Hippocampal formation (tissue), 2 donors: ENCODE results near the gene RAP1GAP.
"Not testable (repeated sequence)": the region's sequence is repeated elsewhere in the genome, so short reads cannot be mapped to it uniquely, and the experiment has no call there.

ENCODE experiments used
- DNase-seq, 2 donors: peaks; one replicate each; lab custom pipeline; 2025; lab: John Stamatoyannopoulos, UW

RAP1GAP gene

GRCh38 chr1:21677168-21677567 lies 8.0 kb upstream of the RAP1GAP start:
- DNase-seq = no peak

DNA sequence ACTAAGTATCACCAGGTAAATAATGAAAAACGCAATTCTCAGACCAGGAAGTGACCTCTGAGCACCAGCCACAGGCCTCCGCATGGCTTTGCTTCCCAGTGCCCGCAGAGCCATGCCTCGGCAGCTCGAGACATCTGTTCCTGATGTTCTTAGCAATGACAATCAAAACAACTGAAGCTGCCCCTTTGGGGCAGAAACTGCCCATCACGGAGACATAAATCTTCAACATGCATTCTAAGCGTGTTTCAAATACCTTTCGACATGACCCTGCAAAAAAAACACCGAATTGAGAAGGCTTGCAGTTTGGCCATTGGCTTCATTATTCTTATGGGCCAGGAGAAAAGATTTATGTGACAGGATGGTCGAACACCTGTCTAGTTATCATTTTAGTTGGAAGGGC lies 5.8 kb upstream of the RAP1GAP start:
- no peak for DNase-seq

GRCh38 chr1:21673853-21674252 lies 4.7 kb upstream of the RAP1GAP start:
- not testable (repeated sequence) for DNase-seq

DNA sequence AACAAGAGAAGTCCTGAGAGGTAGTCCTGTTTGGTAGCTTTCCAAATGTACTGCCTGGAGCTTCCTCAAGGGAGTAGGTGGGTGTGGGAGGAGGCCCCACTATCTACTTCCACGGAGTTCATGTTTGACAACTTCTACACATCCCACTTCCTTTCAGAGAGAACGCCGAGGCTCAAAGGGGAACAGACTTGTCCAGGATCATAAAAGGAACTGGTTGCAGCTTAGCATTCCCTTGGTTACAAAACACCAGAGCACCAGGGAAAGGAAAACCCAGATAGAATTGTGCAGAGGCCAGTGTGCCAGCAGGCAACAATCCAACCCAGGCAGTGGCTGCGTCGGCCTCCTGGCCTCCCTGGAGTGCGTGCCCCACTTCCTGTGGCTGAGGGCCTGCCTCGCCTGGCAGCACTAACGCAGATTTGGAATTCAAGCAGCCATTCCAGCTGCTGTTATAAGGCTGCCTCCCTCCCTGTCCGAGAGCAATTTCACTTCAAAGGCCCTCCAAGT lies 4.2 kb upstream of the RAP1GAP start:
- peak in 1 of 2 donors; percentile 37 for DNase-seq

- DNase-seq = no peak
Observed at GRCh38 chr1:21672478-21673276, 3.5 kb upstream of the RAP1GAP start.

- no peak for DNase-seq
Observed at GRCh38 chr1:21671915-21672314, 2.8 kb upstream of the RAP1GAP start.

DNA sequence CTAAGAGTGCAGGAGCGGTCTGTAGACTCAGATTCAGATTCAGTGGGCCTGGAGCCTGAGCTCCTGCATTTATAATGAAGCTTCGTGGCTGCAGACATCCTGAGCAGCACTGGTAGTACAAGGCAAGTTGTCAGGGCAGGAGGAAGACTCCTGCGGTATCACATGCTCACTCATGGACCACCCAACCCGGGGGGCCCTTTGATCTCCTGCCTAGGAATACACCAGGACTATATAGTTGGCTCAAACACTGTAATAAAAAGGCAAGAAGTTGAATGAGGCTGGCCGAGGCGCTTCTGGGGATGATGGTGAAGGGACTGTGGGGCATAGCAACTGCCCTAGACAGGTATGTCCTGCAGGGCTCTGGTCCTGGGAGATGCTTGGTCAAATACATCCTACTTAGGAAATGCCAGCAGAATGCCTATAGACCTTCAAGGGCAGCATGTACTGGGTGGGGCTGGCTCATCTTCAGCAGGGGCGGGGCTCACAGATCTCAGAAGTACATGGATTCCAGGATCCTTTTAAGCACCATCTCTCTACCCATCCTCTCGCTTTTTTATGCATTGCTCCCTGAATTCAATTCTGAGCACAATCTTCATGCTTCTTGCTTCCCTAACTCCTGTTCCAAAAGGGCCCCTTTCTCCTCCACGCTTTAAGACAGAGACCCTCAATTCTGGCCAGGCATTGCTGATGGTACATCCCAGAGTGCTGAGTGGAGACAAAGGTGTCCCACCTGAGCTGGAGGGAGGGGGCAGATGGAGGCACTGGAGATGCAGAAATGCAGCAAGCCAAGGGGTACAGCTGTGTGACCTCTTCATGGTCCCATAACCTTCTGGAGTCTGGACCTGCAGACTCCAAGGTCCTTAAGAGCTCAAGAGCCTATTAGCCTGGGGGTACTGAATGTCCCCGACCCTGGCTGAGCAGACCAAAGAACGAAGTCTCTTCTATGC lies 2.1 kb upstream of the RAP1GAP start:
- no peak for DNase-seq

GRCh38 chr1:21670059-21670881 lies 1.1 kb upstream of the RAP1GAP start:
- no peak for DNase-seq

DNA sequence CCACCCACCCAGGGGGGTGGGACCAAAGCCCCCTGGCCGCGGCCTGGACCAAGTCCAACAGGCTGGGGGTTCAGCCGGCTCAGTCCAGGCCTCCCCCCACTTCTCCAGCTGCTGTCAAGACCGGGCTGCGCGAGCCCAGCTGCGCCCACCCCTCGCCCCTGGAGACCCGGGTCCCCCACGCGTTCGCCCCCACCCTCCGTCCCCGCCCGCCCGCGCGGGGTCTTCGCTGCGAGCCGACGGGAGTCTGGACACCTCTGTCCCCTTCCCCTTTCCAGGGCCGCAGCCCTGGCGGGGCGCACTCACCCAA lies 253 bp downstream of the RAP1GAP start:
- DNase-seq = no peak

DNA sequence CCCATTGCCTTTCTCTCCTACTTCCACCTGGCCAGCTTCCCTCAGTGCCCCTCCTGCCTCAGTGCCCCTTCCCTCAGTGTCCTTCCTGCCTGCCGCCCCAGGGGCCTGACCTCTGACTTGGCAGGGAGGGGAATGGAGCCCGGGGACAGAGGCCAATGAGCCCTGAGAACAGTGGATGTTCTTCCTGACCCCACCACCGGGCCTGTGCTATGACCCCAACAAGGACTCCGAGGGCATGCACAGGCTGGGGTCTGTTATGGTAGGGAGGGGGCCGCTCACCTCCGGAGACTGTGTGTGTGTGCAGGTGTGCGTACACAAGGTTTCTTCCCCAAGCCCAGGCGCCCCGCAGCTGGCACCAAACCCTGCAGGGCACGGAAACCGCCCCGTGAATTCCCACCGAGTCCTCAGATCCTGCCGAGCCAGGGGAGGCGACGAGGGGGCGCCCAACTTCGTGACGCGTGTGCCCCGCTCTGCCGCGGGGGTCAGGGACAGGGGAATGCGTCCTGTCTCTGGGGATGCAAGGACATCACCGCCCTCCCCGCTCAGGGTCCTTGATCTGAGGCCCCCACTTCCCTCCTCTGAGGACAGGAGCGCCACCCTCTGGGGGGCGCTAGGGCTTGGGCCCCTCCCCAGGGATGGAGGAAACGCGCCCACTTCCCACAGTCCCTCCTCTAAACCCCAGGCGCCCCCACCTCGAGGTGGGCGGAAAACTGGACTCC lies 766 bp downstream of the RAP1GAP start:
- no peak for DNase-seq

- no peak for DNase-seq
Observed at GRCh38 chr1:21667348-21668231, 1.6 kb downstream of the RAP1GAP start.

DNA sequence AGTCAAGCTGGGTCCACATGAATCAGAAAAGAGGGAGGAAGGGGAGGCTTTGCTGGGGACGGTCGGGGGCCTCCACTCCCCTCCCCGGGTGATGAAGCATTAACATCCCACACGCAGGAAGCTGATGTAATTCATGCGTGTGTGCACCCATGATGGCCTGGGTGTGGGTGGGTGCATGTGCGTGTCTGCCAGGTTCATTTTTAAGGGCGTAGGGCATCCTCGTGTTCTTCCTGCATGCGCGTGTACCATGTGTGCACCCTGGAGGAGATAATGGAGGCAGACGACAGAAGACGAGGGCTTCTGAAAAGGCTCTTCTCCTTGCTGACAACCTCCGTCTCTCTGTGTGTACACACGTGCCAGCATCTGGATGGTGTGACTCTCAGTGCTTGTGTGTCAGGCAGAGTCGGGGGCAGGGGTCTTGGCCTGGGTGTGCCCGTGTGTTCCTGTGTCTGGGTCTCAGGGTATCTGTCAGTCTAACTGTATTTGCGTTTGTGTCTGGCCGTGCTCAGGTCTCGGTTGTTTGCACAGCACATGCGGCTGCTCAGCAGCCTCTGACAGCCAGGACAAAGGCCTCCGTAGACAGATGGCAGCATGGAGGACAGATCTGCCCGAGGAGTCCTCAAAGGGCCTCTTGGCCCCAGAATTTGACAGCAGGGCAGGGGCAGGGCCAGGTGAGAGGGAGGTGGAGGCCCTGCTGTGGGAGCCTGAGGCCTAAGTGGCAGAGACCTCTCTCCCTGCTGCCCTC lies 2.4 kb downstream of the RAP1GAP start:
- DNase-seq = no peak

DNA sequence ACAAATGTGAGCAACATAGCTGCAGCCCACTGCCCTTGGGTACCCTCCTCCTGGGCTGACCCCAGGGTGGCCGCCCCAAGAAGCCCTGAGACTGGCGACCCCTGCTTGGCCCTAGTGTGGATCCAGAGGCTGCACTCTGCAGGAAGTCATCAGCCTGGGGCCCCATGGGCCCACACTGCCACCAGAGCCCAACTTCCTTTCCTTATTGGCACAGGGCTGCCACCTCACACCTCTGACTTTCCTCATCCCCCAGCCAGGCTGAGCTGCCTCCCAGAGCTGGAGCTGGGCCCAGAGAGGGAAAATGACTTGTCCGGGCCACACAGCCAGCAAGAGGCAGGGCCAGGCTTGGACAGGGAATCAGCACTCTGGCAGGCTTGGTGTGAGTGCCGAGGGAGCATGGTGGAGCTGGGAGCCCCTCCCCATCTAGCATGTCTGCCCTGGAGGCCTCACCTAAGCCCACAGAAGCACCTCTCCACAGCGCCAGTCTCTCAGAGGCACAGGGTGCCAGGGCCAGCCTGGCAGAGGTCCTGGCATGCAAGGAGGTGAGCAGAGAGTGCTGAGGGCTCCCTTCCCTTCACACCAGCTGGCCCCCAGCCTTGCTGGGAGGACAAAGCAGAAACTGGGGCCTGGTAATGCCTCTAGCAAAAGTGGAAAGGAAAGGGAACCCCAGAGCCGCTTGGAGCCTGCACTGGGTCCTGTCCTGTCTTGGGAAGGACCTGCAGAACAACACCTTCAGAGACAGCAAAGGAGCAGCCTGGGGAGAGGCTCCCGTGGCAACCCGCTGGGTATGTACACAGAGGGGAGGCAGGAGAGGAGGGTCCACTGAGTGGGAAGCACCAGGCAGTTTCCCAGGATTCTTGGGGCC lies 3.2 kb downstream of the RAP1GAP start:
- DNase-seq = no peak

- DNase-seq = no peak
Observed at GRCh38 chr1:21664806-21665588, 4.2 kb downstream of the RAP1GAP start.

GRCh38 chr1:21663951-21664805 lies 5.0 kb downstream of the RAP1GAP start:
- no peak for DNase-seq

DNA sequence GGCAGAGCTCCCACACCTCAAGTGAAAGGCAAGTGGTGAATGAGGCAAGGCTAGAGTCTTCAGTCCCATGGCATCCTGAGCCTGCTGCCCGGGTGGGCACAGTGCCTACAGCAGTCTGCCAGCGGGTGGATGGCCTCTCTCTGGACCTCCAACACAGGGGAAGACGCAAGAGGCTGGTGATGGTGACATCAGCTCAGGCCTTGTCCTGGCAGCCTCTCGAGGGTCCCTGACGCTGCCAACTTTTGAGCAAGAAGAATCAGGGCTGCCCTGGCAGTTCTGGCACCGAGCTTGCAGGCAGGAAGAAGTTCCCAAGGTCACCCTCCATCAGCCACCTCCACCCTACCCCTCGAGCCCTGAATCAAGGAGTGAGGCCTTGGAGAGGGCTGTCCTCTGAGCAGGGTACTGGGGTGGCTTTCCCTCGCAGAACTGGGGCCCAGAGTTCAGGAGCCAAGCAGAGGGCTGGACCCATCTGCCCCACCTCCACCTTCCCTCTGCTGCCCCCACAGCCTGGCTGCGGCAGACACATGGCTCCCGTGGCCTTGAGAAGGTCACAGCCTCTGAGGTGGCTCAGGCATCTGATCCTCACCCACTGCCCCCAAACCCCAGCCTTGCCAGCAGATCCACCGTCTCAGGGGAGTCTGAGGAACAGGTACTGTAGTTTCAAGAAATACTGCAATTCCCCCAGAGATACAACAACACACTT lies 5.8 kb downstream of the RAP1GAP start:
- peak in 1 of 2 donors; percentile 40 for DNase-seq
